OCI-LY1 (cell line): Measurements from ENCODE around the gene DNAH14.
"Not testable (repeated sequence)": the region's sequence is repeated elsewhere in the genome, so short reads cannot be mapped to it uniquely, and the experiment has no call there.

Experiments
- H2AFZ ChIP-seq: fragments of 200-600 bp; sonication (generic), shearing (Covaris generic); 2 replicates; pipeline ENCODE4 v1.6.0; 2014; ENCODE audit warnings: antibody characterized with exemption, mild to moderate bottlenecking, low read length
- H3F3A ChIP-seq: fragments of 200-600 bp; sonication (generic), shearing (Covaris generic); 2 replicates; pipeline ENCODE4 v1.6.0; 2014; ENCODE audit warnings: mild to moderate bottlenecking, antibody characterized with exemption, low read length, moderate library complexity; ENCODE audit not compliant: insufficient read depth
- H3K27ac ChIP-seq: fragments of 200-600 bp; sonication (generic); 2 replicates; pipeline ENCODE4 v1.5.1; 2014; ENCODE audit warnings: low read length, mixed run types, mild to moderate bottlenecking, low read depth; ENCODE audit not compliant: poor library complexity, severe bottlenecking
- H3K27me3 ChIP-seq: fragments of 200-600 bp; sonication (generic); 2 replicates; pipeline ENCODE4 v1.6.0; 2014; ENCODE audit warnings: antibody characterized with exemption, mild to moderate bottlenecking, low read length, moderate library complexity; ENCODE audit not compliant: insufficient read depth
- H3K36me3 ChIP-seq: fragments of 200-600 bp; sonication (generic); 2 replicates; pipeline ENCODE4 v1.6.1; 2014; ENCODE audit warnings: mild to moderate bottlenecking, antibody characterized with exemption, low read length, moderate library complexity, mixed read lengths; ENCODE audit not compliant: insufficient read depth
- H3K4me1 ChIP-seq: fragments of 200-600 bp; sonication (generic); 2 replicates; pipeline ENCODE4 v1.5.1; 2014; ENCODE audit warnings: mild to moderate bottlenecking, low read length, moderate library complexity; ENCODE audit not compliant: insufficient read depth, severe bottlenecking
- H3K4me2 ChIP-seq: fragments of 200-600 bp; sonication (generic), shearing (Covaris generic); 2 replicates; pipeline ENCODE4 v1.6.1; 2014; ENCODE audit warnings: low read length
- H3K4me3 ChIP-seq: fragments of 200-600 bp; sonication (generic); 2 replicates; pipeline ENCODE4 v1.5.1; 2014; ENCODE audit warnings: low read length, low read depth, mild to moderate bottlenecking, mixed read lengths; ENCODE audit not compliant: poor library complexity, severe bottlenecking
- H3K79me2 ChIP-seq: fragments of 200-600 bp; shearing (Covaris generic); 2 replicates; pipeline ENCODE4 v1.6.1; 2016; ENCODE audit warnings: mixed run types, low read length, mixed read lengths; ENCODE audit not compliant: insufficient read depth
- H3K9ac ChIP-seq: fragments of 200-600 bp; sonication (generic), shearing (Covaris generic); 2 replicates; pipeline ENCODE4 v1.6.1; 2014; ENCODE audit warnings: mild to moderate bottlenecking, low read length, mixed read lengths
- H3K9me2 ChIP-seq: fragments of 200-600 bp; sonication (generic), shearing (Covaris generic); 2 replicates; pipeline ENCODE4 v1.6.1; 2014; ENCODE audit warnings: low read depth, mild to moderate bottlenecking, low read length, mixed read lengths
- H3K9me3 ChIP-seq: fragments of 200-600 bp; shearing (Covaris generic); 2 replicates; pipeline ENCODE4 v1.6.1; 2014; ENCODE audit warnings: low read length, mixed read lengths
- H4K20me1 ChIP-seq: fragments of 200-600 bp; sonication (generic), shearing (Covaris generic); 2 replicates; pipeline ENCODE4 v1.6.0; 2016; ENCODE audit warnings: mild to moderate bottlenecking, low read length; ENCODE audit not compliant: insufficient read depth
- EZH2 ChIP-seq: fragments of 200-600 bp; sonication (generic), shearing (Covaris generic); IDR thresholded peaks from 2 replicates; pipeline ENCODE4 v1.8.0; 2017; ENCODE audit warnings: borderline replicate concordance, mixed run types, mild to moderate bottlenecking, antibody characterized with exemption, low read length, moderate library complexity, mixed read lengths
- TF ChIP-seq, protein P1 (sequence below): fragments of 200-600 bp; sonication (generic), shearing (Covaris generic); IDR thresholded peaks from 2 replicates; pipeline ENCODE4 v1.5.1; 2017; ENCODE audit warnings: mild to moderate bottlenecking, antibody characterized with exemption, low read length, moderate library complexity, mixed read lengths

DNAH14 gene

DNA sequence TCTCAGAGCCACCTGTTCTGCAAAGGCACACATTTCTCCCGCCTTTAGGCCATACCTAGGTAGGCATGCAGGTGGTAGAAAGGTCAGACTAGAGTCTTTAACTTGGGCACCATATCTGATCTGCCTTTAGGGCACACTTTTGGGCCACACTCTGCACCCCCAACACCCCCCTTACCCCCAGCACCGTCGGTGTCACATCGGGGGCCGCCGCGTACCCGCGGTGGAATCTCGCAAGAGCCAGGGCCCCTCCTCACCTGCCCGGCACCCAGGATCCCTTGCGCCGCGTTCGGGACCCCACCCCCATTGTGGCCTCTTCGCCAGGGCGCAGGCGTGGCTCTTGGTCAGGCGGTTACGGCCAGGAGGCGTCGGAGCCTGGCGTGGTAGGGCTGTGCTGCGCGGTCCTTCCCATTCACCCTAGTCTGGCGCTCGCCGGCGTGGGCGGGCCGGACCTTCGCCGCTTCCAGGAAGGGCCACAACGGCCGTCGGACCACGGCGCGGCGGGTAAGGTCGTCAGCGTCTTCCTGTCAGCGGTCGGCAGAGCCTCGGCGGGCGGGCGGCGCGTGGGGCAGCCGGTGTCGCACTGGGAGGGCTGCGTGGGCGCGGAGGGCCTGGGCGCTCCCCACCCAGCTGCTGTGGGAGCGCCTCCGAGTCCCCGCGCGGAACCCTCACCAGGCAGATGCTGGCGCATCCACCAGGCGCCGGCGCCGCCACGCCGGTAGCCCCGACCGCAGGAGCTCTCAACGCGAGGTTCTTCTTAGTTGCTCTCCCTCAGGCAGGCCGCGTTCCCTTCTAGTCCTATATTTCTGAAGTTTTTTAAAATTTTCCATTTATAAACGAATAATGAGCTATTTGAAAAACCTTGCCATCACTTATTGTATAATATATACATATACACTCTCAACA lies at the start of gene DNAH14:
Gene DNAH14 (plus strand): TSS at position 341 of the 903 bp plus-strand sequence. CDS start 23,028 bp downstream, outside the sequence.
- H3K27ac ChIP-seq: no peak within 1 kb of the TSS

GRCh38 chr1:224880593-224881307 lies 48.7 kb upstream of the DNAH14 start:
- no peaks in the 10 kb centered on the region for H4K20me1 ChIP-seq
- no peaks in the 10 kb centered on the region for H3K27me3 ChIP-seq
- no peak overlapping the region for H3K4me2 ChIP-seq
- no peaks in the 10 kb centered on the region for H3K79me2 ChIP-seq
- TF ChIP-seq, protein P1, sequence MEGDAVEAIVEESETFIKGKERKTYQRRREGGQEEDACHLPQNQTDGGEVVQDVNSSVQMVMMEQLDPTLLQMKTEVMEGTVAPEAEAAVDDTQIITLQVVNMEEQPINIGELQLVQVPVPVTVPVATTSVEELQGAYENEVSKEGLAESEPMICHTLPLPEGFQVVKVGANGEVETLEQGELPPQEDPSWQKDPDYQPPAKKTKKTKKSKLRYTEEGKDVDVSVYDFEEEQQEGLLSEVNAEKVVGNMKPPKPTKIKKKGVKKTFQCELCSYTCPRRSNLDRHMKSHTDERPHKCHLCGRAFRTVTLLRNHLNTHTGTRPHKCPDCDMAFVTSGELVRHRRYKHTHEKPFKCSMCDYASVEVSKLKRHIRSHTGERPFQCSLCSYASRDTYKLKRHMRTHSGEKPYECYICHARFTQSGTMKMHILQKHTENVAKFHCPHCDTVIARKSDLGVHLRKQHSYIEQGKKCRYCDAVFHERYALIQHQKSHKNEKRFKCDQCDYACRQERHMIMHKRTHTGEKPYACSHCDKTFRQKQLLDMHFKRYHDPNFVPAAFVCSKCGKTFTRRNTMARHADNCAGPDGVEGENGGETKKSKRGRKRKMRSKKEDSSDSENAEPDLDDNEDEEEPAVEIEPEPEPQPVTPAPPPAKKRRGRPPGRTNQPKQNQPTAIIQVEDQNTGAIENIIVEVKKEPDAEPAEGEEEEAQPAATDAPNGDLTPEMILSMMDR: no peak
- no peak for TF ChIP-seq EZH2
- H2AFZ ChIP-seq: no peak overlapping the region
- no peak overlapping the region for H3K9ac ChIP-seq
- no peaks in the 10 kb centered on the region for H3F3A ChIP-seq
- H3K9me2 ChIP-seq: no peaks in the 10 kb centered on the region
- no peaks in the 10 kb centered on the region for H3K36me3 ChIP-seq
- no peaks in the 10 kb centered on the region for H3K4me1 ChIP-seq
- no peaks in the 10 kb centered on the region for H3K9me3 ChIP-seq
- H3K4me3 ChIP-seq: no peak overlapping the region
- H3K27ac ChIP-seq: no peak overlapping the region

More for the DNA sequence above, at the start of gene DNAH14:
- H3K9me3 ChIP-seq: peaks cover 2% of the 10 kb centered on the region; the same call in 1 of the 2 replicates
- H3K4me3 ChIP-seq: no peak within 1 kb of the TSS
- no peaks in the 10 kb centered on the region for H3K36me3 ChIP-seq
- H2AFZ ChIP-seq: no peak within 1 kb of the TSS
- no peaks in the 10 kb centered on the region for H3K79me2 ChIP-seq
- no peak within 1 kb of the TSS for H3K4me2 ChIP-seq
- no peaks in the 10 kb centered on the region for H3F3A ChIP-seq
- H3K27me3 ChIP-seq: no peaks in the 10 kb centered on the region
- TF ChIP-seq, protein P1: no peak
- no peak for TF ChIP-seq EZH2
- H3K9ac ChIP-seq: no peak within 1 kb of the TSS
- H4K20me1 ChIP-seq: no peaks in the 10 kb centered on the region
- no peaks in the 10 kb centered on the region for H3K9me2 ChIP-seq
- H3K4me1 ChIP-seq: no peaks in the 10 kb centered on the region

- not testable (repeated sequence) for H3K27ac ChIP-seq, H3F3A ChIP-seq, H3K4me2 ChIP-seq, H3K4me1 ChIP-seq, H3K79me2 ChIP-seq, H4K20me1 ChIP-seq, H3K9ac ChIP-seq, H3K36me3 ChIP-seq, H3K9me3 ChIP-seq, H2AFZ ChIP-seq, H3K4me3 ChIP-seq, H3K27me3 ChIP-seq, H3K9me2 ChIP-seq
Measured at GRCh38 chr1:224881308-224881692, 48.2 kb upstream of the DNAH14 start.
